ENCODE results near the gene CFAP53.

Gene CFAP53

DNA sequence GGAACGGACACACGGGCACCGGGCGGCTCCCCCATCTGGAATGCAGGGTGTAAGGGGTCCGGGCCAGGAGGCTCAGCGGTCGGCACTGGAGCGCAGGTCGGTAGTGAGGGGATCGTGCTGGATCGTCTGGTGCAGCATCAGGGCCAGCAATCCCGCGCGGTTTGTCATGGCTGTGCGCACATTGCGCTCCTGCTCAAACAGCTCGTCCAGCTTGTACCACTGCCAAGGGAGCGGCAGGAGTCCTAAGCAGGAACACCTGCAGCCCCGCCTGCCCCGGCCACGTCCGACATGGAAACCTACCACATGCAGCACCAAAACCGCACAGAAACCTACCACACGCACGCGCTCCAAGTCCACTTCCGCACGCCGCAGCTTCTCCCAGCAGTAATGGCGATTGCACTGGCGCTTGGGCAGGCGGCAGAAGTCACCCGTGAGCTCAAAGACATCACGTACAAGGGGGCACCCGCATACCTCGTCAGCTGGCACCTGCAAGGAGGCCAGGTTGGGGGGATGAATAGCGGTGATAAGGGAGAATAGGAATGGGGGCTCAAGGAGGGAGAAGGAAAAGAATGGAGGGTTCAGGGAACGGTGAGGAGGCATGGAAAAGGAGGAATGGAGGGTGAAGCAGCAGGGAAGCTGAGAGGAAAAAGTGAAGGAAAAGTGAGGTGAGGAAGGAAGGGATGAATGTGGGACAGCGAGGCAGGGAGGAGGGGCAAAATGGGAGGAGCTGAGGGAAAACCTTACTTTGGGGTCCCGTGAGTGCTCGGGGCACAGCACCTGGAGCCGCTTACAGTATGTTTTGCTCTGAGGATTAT lies 16.4 kb upstream of the CFAP53 start:
- peak overlapping the region; percentile 1 for H4K8ac ChIP-seq (ENCODE audit: low read length)
- H3K27ac ChIP-seq (ENCODE audit: low read length, poor library complexity, severe bottlenecking) = no peak overlapping the region
- H2AFZ ChIP-seq (ENCODE audit: low read depth, low read length) = no peak overlapping the region
- peaks cover 29% of the 10 kb centered on the region for H3K4me1 ChIP-seq (ENCODE audit: control insufficient read depth, insufficient read depth, low read depth, low read length)
- 97% methylated on average over 41 of the region's 42 CpGs for WGBS
- H3K23ac ChIP-seq (ENCODE audit: low read length in 2 of 2) = no peak overlapping the region
- H3K9me3 ChIP-seq (ENCODE audit: control insufficient read depth, low read length) = no peaks in the 10 kb centered on the region
- no peak overlapping the region for H3K4ac ChIP-seq (ENCODE audit: low read depth in 1 of 2, low read length in 2 of 2)
- no peak overlapping the region for H3K14ac ChIP-seq (ENCODE audit: low read length in 2 of 2)
- no peak for DNase-seq
- no peak overlapping the region for H3K9ac ChIP-seq (ENCODE audit: low read length)
- no peak overlapping the region for H2BK5ac ChIP-seq (ENCODE audit: low read depth, low read length, poor library complexity, severe bottlenecking)
- no peak overlapping the region for H2AK5ac ChIP-seq (ENCODE audit: low read length, severe bottlenecking)
- peak overlapping the region in 1 of 2 experiments; percentile 97 for H3K4me3 ChIP-seq (ENCODE audit: insufficient read depth in 1 of 2, low read depth in 1 of 2, low read length in 2 of 2)
- no peak overlapping the region for H2BK15ac ChIP-seq (ENCODE audit: low read depth, poor library complexity, severe bottlenecking)
- H2BK120ac ChIP-seq (ENCODE audit: low read depth, low read length) = no peak overlapping the region
- peak overlapping the region in 1 of 2 experiments; percentile 4 for H2BK12ac ChIP-seq (ENCODE audit: low read length in 2 of 2)
- H3K18ac ChIP-seq (ENCODE audit: low read depth in 1 of 2, low read length in 2 of 2) = no peak overlapping the region
- no peaks in the 10 kb centered on the region for H3K27me3 ChIP-seq (ENCODE audit: control insufficient read depth in 1 of 2, insufficient read depth in 1 of 2, low read length in 2 of 2)
- H3K4me2 ChIP-seq (ENCODE audit: low read length, poor library complexity, severe bottlenecking) = no peak overlapping the region
- H3K79me1 ChIP-seq (replicated peaks; ENCODE audit: low read length, poor library complexity, severe bottlenecking) = peaks cover 38% of the 10 kb centered on the region
- peak overlapping the region; percentile 28 for H4K91ac ChIP-seq (ENCODE audit: low read length)
- peaks cover 45 to 50% of the 10 kb centered on the region in 2 experiments for H3K36me3 ChIP-seq (ENCODE audit: control insufficient read depth in 1 of 2, insufficient read depth in 2 of 2, low read depth in 1 of 2, low read length in 2 of 2)

- Histone ChIP-seq H4K8ac (ENCODE audit: low read length) (peak overlapping the region; percentile 100), H2BK12ac (ENCODE audit: low read length in 2 of 2) (peak overlapping the region; percentile 7 to 40), H3K79me1 (replicated peaks; ENCODE audit: low read length, poor library complexity, severe bottlenecking) (peaks cover 35% of the 10 kb centered on the region), H3K36me3 (ENCODE audit: control insufficient read depth in 1 of 2, insufficient read depth in 2 of 2, low read depth in 1 of 2, low read length in 2 of 2) (peaks cover 46 to 55% of the 10 kb centered on the region in 2 experiments), H3K4me2 (ENCODE audit: low read length, poor library complexity, severe bottlenecking) (peak overlapping the region; percentile 95), H2BK120ac (ENCODE audit: low read depth, low read length) (no peak overlapping the region), H3K4me1 (ENCODE audit: control insufficient read depth, insufficient read depth, low read depth, low read length) (peaks cover 28% of the 10 kb centered on the region), H3K27ac (ENCODE audit: low read length, poor library complexity, severe bottlenecking) (peak overlapping the region; percentile 74), H3K14ac (ENCODE audit: low read length in 2 of 2) (peak overlapping the region in 1 of 2 experiments; percentile 93), H3K4me3 (ENCODE audit: insufficient read depth in 1 of 2, low read depth in 1 of 2, low read length in 2 of 2) (peak overlapping the region; percentile 82 to 97), H3K18ac (ENCODE audit: low read depth in 1 of 2, low read length in 2 of 2) (peak overlapping the region; percentile 96 to 98), H3K4ac (ENCODE audit: low read depth in 1 of 2, low read length in 2 of 2) (peak overlapping the region; percentile 90 to 96), H3K23ac (ENCODE audit: low read length in 2 of 2) (peak overlapping the region in 1 of 2 experiments; percentile 47), H3K27me3 (ENCODE audit: control insufficient read depth in 1 of 2, insufficient read depth in 1 of 2, low read length in 2 of 2) (no peaks in the 10 kb centered on the region), H3K9me3 (ENCODE audit: control insufficient read depth, low read length) (no peaks in the 10 kb centered on the region), H2AK5ac (ENCODE audit: low read length, severe bottlenecking) (peak overlapping the region; percentile 96), H2BK15ac (ENCODE audit: low read depth, poor library complexity, severe bottlenecking) (peak overlapping the region; percentile 86), H2BK5ac (ENCODE audit: low read depth, low read length, poor library complexity, severe bottlenecking) (no peak overlapping the region), H2AFZ (ENCODE audit: low read depth, low read length) (peak overlapping the region; percentile 94), H3K9ac (ENCODE audit: low read length) (peak overlapping the region; percentile 96), H4K91ac (ENCODE audit: low read length) (peak overlapping the region; percentile 98)
- 39% methylated on average over 35 of the region's 35 CpGs for WGBS
- no peak for DNase-seq
Measured at GRCh38 chr18:50281972-50282520, 15.8 kb upstream of the CFAP53 start.

DNA sequence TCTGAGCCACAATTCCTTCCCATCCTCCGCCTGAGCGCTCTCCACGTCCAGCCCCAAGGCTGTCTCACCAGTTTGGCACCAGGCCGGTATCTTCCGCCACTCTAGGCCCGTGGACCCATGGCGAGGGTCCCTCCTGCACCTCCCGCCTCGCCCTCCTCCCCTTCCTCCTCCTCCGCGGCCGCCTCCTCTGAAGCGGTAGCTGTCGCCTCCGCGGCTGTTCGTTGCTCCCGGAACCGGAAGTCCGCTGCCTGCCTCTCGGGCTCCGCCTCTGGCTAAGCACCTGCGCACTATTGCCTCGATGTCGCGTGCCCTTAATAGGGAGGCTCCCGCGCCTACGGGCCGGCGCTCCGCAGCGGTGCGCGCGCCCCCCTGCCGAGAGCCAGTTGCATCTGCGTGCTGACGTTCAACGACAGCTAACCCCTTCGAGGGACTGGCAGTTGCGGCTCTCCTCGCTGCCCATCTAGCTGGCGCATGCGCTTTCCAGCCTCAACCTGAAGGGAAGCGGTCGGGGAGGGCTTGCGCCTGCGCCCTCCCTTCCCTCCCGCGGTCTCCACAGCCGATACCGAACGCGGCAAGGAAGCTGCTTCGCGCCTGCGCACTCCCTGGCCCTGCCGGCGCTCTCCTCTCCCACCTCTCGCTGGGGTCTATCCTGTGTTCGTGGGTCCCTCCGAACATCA lies 15.1 kb upstream of the CFAP53 start, which contains the start of gene MBD1:
Gene MBD1 (minus strand): TSS at position 229 of the 677 bp plus-strand sequence. CDS start 1,531 bp downstream, outside the sequence.
- Histone ChIP-seq H2BK15ac (ENCODE audit: low read depth, poor library complexity, severe bottlenecking) (peak within 1 kb of the TSS; percentile 86), H2BK5ac (ENCODE audit: low read depth, low read length, poor library complexity, severe bottlenecking) (no peak within 1 kb of the TSS), H3K4ac (ENCODE audit: low read depth in 1 of 2, low read length in 2 of 2) (peak within 1 kb of the TSS; percentile 90 to 96), H4K8ac (ENCODE audit: low read length) (peak within 1 kb of the TSS; percentile 100), H3K4me2 (ENCODE audit: low read length, poor library complexity, severe bottlenecking) (peak within 1 kb of the TSS; percentile 95), H3K4me3 (ENCODE audit: insufficient read depth in 1 of 2, low read depth in 1 of 2, low read length in 2 of 2) (peak within 1 kb of the TSS; percentile 82 to 97), H3K27me3 (ENCODE audit: control insufficient read depth in 1 of 2, insufficient read depth in 1 of 2, low read length in 2 of 2) (no peaks in the 10 kb centered on the region), H3K23ac (ENCODE audit: low read length in 2 of 2) (peak within 1 kb of the TSS; percentile 60 to 66), H3K27ac (ENCODE audit: low read length, poor library complexity, severe bottlenecking) (peak within 1 kb of the TSS; percentile 85), H2BK120ac (ENCODE audit: low read depth, low read length) (no peak within 1 kb of the TSS), H2BK12ac (ENCODE audit: low read length in 2 of 2) (peak within 1 kb of the TSS; percentile 7 to 40), H3K36me3 (ENCODE audit: control insufficient read depth in 1 of 2, insufficient read depth in 2 of 2, low read depth in 1 of 2, low read length in 2 of 2) (peaks cover 52 to 62% of the 10 kb centered on the region in 2 experiments), H3K79me1 (replicated peaks; ENCODE audit: low read length, poor library complexity, severe bottlenecking) (peaks cover 36% of the 10 kb centered on the region), H4K91ac (ENCODE audit: low read length) (peak within 1 kb of the TSS; percentile 98), H2AK5ac (ENCODE audit: low read length, severe bottlenecking) (peak within 1 kb of the TSS; percentile 96), H3K9me3 (ENCODE audit: control insufficient read depth, low read length) (no peaks in the 10 kb centered on the region), H3K9ac (ENCODE audit: low read length) (peak within 1 kb of the TSS; percentile 96), H3K18ac (ENCODE audit: low read depth in 1 of 2, low read length in 2 of 2) (peak within 1 kb of the TSS; percentile 96 to 99), H3K4me1 (ENCODE audit: control insufficient read depth, insufficient read depth, low read depth, low read length) (peaks cover 22% of the 10 kb centered on the region), H2AFZ (ENCODE audit: low read depth, low read length) (peak within 1 kb of the TSS; percentile 94), H3K14ac (ENCODE audit: low read length in 2 of 2) (peak within 1 kb of the TSS in 1 of 2 experiments; percentile 99)
- under 1% methylated on average over 63 of the region's 63 CpGs for WGBS
- DNase-seq = peak; percentile 99

Measured in mesenchymal stem cell (in vitro differentiated cells and primary cell).